ENCODE data around the gene IGLL1. TPM values are rescaled to one million over a fixed set of nuclear protein-coding genes. Genes with fewer than 3 reads are reported as not detected.
"Not testable (repeated sequence)": the region's sequence is repeated elsewhere in the genome, so short reads cannot be mapped to it uniquely, and the experiment has no call there.

Gene IGLL1
- total RNA-seq, 4 donors from 2014 or later, result not detected

- no peak overlapping the region for H3K27ac ChIP-seq
- no peak for TF ChIP-seq POLR2A (IDR thresholded peaks at IDR 0.05)
- TF ChIP-seq CTCF (IDR thresholded peaks at IDR 0.05), result no peak
- intact Hi-C loops (cut with DNase I), result loop anchor here (5.0 to 10.0 kb wide), 2 partner anchors 34 to 296 kb away; partner anchors contain the start of gene IGLL1
- H3K4me1 ChIP-seq, result no peaks in the 10 kb centered on the region
- H3K9me3 ChIP-seq, result no peaks in the 10 kb centered on the region
- WGBS, 2 donors, result 76 to 89% methylated on average over 3 to 8 of the region's 8 CpGs
- no peaks in the 10 kb centered on the region for H3K36me3 ChIP-seq
- no peaks in the 10 kb centered on the region for H3K27me3 ChIP-seq
- DNase-seq, result no peak
- H3K4me3 ChIP-seq (replicated peaks in 1 of 3), result no peak overlapping the region
These were observed 31.4 kb downstream of the IGLL1 start for GRCh38 chr22:23548501-23549197.

- no peaks in the 10 kb centered on the region for H3K9me3 ChIP-seq
- H3K4me3 ChIP-seq (replicated peaks in 1 of 3), result no peak overlapping the region
- no peaks in the 10 kb centered on the region for H3K36me3 ChIP-seq
- H3K4me1 ChIP-seq, result no peaks in the 10 kb centered on the region
- no peak for DNase-seq
- no peaks in the 10 kb centered on the region for H3K27me3 ChIP-seq
- intact Hi-C loops (cut with DNase I), result loop anchor here (5.0 to 10.0 kb wide), 2 partner anchors 34 to 297 kb away; partner anchors contain the start of gene IGLL1
- H3K27ac ChIP-seq, result no peak overlapping the region
- WGBS, 2 donors, result 93 to 94% methylated on average over 10 of the region's 10 CpGs
- TF ChIP-seq POLR2A (IDR thresholded peaks at IDR 0.05) (no peak), CTCF (IDR thresholded peaks at IDR 0.05) (no peak)
These were observed 32.1 kb downstream of the IGLL1 start for GRCh38 chr22:23547818-23548500.

GRCh38 chr22:23547382-23547781 lies 32.7 kb downstream of the IGLL1 start:
- not testable (repeated sequence) for H3K27me3 ChIP-seq; H3K4me3 ChIP-seq (replicated peaks in 1 of 3); H3K9me3 ChIP-seq; H3K4me1 ChIP-seq; H3K36me3 ChIP-seq; H3K27ac ChIP-seq; DNase-seq
- intact Hi-C loops (cut with DNase I), result loop anchor here (5.0 to 10.0 kb wide), 2 partner anchors 35 to 297 kb away; partner anchors contain the start of gene IGLL1
- 80 to 84% methylated on average over 5 of the region's 5 CpGs for WGBS, 2 donors

GRCh38 chr22:23544852-23545251 lies 35.2 kb downstream of the IGLL1 start:
- no peaks in the 10 kb centered on the region for H3K27me3 ChIP-seq
- TF ChIP-seq CTCF (IDR thresholded peaks at IDR 0.05) (no peak), POLR2A (IDR thresholded peaks at IDR 0.05) (no peak)
- H3K9me3 ChIP-seq, result no peaks in the 10 kb centered on the region
- no peaks in the 10 kb centered on the region for H3K4me1 ChIP-seq
- 94 to 96% methylated on average over 2 of the region's 2 CpGs for WGBS, 2 donors
- intact Hi-C loops (cut with DNase I), result loop anchor here (5.0 to 10.0 kb wide), 2 partner anchors 37 to 300 kb away; partner anchors contain the start of gene IGLL1
- H3K36me3 ChIP-seq, result no peaks in the 10 kb centered on the region
- no peak overlapping the region for H3K4me3 ChIP-seq (replicated peaks in 1 of 3)
- no peak for DNase-seq
- H3K27ac ChIP-seq, result no peak overlapping the region

GRCh38 chr22:23543506-23544000 lies 36.5 kb downstream of the IGLL1 start:
- not testable (repeated sequence) for H3K27me3 ChIP-seq; H3K4me3 ChIP-seq (replicated peaks in 1 of 3)
- intact Hi-C loops (cut with DNase I), result loop anchor here (10.0 kb wide), 1 partner anchor 301 kb away; no protein-coding TSS in a partner anchor

GRCh38 chr22:23542933-23543332 lies 37.2 kb downstream of the IGLL1 start:
- TF ChIP-seq POLR2A (IDR thresholded peaks at IDR 0.05), result no peak
- TF ChIP-seq CTCF (IDR thresholded peaks at IDR 0.05), result no peak

More at GRCh38 chr22:23543506-23544000, 36.5 kb downstream of the IGLL1 start:
- not testable (repeated sequence) for DNase-seq, H3K27ac ChIP-seq, H3K4me1 ChIP-seq, H3K9me3 ChIP-seq, H3K36me3 ChIP-seq
- 79 to 90% methylated on average over 1 of the region's 1 CpG for WGBS, 2 donors

GRCh38 chr22:23542391-23542790 lies 37.7 kb downstream of the IGLL1 start:
- H3K9me3 ChIP-seq; H3K4me1 ChIP-seq; H3K4me3 ChIP-seq (replicated peaks in 1 of 3); H3K27ac ChIP-seq; H3K27me3 ChIP-seq; H3K36me3 ChIP-seq; DNase-seq: not testable (repeated sequence)
- WGBS, 2 donors, result 60 to 71% methylated on average over 3 of the region's 3 CpGs
- intact Hi-C loops (cut with DNase I), result loop anchor here (10.0 kb wide), 1 partner anchor 302 kb away; no protein-coding TSS in a partner anchor

More at GRCh38 chr22:23542933-23543332, 37.2 kb downstream of the IGLL1 start:
- Histone ChIP-seq H3K27me3 (no peaks in the 10 kb centered on the region), H3K36me3 (no peaks in the 10 kb centered on the region), H3K27ac (no peak overlapping the region), H3K9me3 (no peaks in the 10 kb centered on the region), H3K4me3 (replicated peaks in 1 of 3) (no peak overlapping the region), H3K4me1 (peaks cover 0 to 7% of the 10 kb centered on the region in 2 donors)
- no peak for DNase-seq
- 61 to 70% methylated on average over 5 of the region's 5 CpGs for WGBS, 2 donors
- intact Hi-C loops (cut with DNase I), result loop anchor here (10.0 kb wide), 1 partner anchor 302 kb away; no protein-coding TSS in a partner anchor

Measured in thyroid gland (tissue), 4 donors.